Stimulated activated CD4-positive, alpha-beta T cell treated with anti-CD3 and anti-CD28 coated beads, Interleukin-4, amount 100 ng/mL, for 4 hours (primary cell): ENCODE measurements around the gene EVA1C.
"Not testable (repeated sequence)": the region's sequence is repeated elsewhere in the genome, so short reads cannot be mapped to it uniquely, and the experiment has no call there.

Experiments
- DNase-seq, 2 experiments: peaks; one replicate each; pipeline ENCODE4 v3.0.0-alpha.2; 2020

Gene EVA1C

DNA sequence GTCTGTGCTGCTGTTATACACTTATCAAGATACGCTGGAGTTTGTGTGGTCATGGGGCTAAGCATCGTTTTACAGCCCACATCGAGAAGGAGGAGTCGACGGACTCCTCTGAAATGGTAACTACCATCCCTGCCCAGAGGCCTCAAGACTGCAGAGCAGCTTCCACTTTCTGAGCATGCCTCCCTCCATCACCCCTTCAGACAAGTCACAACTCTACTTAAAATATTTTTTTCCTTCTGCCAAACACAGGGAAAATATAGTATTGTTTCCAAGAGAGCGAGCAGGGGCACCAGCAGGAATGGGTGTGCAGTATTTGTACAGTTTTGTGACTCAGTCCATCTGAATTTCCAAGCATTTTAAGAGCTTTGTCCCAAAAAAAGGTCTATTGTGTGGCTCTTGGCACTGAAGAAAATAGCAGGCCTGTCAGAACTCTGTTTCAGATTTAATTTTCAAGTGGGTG lies 14.1 kb downstream of the EVA1C start:
- no peak for DNase-seq

DNA sequence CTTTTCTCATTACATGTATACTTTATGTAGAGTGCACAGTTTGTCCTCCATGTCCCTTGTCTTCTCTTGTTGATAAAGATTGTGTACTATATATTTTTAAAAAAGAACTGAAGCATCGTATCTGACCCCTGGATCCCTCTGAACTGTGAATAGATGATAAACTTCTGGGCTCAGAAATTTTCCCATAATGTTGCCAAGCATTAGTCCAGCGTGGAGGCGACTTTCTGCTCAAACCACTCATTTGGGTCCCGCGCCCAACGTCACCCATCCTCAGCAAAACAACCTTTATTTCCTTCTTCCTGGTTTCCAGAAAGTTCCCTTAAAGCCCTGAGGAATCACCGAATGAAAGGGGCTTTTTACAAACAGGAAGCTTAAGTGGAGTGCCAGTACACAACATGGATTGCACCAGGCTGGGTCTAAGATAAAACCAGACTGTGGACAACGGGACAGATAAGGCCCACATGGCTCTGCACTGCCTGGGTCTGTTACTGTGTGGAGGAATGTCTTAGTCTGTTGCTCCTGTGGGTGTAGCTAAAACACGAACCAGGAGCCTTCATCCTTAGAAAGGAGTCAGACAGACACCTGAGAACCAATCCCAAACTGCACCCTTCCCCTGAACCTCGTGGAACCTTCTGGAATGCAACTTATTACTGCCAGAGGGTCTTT lies 15.6 kb downstream of the EVA1C start:
- no peak for DNase-seq

DNA sequence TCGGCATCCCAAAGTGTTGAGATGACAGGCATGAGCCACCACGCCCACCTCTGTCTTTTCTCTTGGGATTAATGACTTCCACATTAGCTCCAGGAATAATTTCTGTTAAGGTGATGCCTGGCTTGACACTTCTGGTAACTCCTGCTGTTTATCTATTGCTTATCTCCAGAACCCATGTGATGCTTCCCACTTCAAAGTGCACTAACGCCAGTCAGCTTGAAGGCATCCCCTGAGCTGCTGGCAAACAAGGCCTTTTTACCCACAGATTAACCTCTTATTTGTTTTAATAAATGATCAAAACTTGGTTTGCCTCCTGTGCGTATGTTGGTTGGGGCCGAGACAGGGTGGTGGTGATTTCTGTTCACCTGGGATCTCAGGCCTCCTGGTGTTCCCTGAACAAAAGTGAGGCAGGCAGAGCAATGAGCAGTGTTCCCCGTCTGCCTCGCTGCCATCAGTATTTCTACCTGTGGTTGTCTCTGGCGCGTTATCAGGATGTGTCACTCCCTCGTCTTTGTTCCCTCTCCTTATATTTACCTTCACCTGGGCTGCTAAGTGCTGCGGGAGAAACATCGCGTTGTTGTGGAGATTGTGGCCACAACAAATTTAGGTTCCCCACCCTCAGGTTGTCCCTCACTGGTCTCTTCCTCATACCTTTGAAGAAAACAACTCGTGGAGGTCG lies 20.6 kb downstream of the EVA1C start:
- DNase-seq, result not testable (repeated sequence)

DNA sequence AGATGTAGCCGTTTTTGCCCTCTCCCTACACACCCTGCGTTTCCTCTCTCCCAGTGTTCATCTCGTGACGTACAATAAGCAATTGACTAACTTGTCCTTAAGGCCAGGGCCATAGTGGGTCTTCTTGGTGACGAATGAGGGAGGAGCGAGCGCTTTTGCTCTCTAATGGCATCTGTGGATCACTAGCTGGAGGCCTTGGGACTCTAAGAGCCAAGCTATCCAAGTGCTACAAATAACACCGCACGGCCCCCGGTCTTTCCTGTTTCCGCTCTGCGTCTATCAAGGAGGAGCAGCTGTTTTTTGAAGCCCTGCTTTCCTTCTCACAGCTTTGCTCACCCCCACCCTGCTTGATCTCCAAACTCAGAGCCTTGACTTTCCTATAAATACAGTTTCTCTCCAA lies 25.2 kb downstream of the EVA1C start:
- no peak for DNase-seq

DNA sequence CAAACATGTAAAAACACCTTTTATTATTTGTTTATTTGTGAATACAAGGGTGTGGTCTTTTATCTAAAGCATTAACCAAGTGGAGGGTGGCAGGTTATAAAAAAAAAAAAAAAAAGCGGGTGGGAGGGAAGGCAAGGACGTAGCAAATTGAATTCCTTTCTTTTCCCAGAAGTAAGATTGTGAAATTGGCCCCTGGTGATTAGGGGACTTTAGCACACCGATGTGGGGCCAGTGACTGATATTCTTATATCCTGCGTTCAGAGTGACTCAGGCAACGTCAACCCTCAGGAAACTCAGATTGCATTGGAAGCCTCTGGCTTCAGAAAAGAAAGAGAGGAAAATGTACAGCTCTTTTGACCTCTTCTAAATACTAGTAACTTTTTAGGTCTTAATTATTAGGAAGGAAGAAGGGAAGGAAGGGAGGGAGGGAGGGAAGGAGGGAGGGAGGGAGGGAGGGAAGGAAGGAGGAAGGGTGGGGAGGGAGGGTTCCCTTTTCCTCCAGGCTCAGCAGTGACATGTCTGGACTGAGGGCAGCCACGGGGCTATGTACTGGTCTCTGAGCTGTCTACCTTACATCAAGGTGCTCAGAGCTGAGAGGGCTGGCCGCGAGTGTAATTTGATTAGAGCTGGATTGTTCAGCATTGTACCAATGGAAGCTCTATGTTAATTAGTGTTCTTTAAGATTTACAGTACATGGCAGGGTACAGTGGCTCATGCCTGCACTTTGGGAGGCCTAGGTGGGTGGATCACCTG lies 30.2 kb downstream of the EVA1C start:
- no peak for DNase-seq

DNA sequence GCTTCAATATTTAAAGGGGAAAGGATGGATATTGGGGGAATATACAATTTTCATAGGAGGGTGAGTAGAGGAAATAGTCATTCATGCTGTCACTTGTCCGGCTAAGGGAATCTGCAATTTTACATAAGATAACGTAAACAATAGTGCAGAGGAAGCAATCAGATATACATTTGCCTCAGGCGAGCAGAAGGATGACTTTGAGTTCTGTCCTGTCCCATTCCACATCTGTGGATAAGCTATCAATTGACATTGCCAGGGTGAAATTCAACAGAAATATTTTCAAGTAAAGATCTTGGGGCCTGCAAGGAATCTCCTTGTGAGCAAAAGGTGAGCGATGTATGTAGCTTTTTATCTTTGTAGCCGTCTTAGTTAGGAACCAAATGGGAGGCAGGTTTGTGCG lies 32.6 kb downstream of the EVA1C start:
- DNase-seq, result no peak

DNA sequence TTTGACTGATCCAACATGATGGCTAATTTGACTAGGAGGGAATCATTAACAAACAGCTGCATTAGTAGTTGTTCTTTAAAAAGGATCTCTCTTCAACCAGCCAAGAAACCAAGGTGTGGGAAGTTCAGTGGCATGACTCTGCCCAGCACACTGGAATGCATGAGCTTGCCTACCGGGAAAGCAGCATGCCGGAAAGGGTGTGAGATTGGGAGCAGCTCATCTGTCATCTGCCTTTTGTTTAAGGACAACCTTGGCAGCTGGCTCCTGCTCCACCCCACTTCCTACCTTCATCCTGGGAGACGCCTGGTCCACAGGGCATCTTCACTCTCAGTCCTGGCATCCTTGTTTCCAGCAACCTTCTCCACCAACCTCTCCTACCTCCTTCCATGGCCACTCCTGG lies 33.9 kb downstream of the EVA1C start:
- not testable (repeated sequence) for DNase-seq

DNA sequence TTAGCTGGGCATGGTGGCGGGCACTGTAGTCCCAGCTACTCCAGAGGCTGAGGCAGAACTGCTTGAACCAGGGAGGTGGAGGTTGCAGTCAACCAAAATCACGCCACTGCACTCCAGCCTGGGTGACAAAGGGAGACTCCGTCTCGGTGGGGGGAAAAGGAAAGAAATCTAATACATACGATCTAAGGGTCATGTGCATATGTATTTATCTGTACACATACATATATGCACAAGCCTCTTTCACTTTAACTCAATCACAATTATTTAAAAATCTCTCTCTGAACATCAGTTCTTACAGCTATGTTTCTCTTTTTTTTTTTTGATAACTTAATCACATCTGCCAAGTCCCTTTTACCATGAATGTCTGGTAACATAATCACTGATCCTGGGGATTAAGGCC lies 34.7 kb downstream of the EVA1C start:
- no peak for DNase-seq

DNA sequence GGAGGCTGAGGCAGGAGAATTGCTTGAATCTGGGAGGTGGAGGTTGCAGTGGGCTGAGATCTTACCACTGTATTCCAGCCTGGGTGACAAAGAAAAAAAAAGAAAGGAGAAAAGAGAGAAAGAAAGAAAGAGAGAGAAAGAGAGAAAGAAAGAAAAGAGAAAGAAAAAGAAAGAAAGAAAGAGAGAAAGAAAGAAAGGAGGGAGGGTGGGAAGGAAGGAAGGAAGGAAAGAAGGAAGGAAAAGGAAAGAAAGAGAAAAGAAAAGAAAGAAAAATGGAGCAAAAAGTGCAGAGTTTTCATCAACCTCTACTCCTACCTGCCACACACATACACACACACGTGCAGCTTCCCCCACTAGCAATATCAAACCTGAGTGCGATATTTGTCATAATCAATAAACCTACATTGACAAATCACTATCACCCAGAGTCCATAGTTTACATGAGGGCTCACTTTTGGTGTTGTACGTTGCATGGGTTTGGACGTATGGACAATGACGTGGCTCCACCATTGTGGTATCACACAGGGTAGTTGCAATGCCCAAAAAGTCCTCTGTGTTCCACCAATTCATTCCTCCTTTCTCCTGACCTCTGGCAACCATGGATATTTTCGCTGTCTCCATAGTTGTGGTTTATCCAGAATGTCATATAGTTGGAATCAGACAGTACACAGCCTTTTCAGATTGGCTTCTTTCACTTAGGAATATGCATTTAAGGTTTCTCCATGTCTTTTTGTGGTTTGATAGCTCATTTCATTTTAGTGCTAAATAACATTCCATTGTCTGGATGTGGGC lies 36.5 kb downstream of the EVA1C start:
- no peak for DNase-seq

DNA sequence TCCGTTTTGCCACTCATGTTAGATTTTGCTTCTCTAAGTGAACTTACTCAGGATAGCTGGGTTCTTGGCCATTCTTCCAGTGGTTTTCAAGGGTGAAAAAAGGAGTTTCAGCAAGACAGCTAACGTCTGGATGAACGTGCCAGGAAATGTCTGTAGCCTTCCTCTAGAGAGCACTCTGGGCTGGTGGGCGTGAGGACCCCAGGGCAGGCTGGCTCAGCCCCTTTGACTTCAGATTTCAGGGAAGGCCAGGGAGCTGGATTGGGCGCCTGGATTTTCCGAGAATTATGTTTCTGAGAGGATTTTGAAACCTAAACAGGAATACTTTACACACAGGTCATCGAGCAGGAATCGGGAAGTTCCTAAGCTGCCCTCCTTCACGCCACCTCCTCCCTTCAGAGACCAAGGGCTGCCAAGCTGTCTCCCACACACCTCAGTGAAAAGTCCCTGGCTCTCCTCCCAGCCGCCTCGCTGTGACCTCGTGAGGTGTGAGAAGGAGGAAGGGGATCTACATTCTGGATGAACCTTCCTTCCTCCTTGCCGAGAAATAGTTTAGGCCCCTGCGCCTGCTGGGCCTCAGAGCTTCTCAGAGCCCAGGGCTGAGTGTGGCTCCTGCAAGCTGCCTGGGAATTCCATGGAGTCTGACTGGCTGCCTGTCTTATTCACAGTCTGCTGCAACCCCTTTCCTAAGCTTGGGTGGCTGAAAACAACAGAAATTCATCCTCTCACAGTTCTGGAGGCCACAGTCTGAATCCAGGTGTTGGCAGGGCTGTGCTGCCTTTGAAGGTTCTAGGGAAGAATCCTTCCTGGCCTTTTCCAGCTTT lies 38.6 kb downstream of the EVA1C start:
- not testable (repeated sequence) for DNase-seq

DNA sequence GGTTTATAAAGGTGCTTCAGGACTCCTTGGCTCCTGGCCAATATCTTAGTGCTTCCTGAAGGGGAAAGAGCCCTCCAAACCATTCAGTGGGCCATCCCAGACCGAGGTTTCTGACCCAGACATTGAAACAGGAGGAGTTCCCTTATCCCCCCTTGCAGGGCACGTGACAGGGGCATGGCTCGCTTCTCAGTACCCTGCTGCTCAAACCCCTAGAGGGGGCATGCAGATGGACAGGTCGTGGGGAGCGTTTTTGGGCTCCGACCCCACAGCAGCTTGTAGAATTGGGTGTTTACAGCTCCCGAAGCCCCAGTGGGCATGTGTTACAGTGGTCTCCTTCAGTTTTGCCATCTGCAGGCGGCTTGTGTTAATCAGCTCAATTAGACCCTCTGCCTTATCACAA lies 39.7 kb downstream of the EVA1C start:
- not testable (repeated sequence) for DNase-seq

DNA sequence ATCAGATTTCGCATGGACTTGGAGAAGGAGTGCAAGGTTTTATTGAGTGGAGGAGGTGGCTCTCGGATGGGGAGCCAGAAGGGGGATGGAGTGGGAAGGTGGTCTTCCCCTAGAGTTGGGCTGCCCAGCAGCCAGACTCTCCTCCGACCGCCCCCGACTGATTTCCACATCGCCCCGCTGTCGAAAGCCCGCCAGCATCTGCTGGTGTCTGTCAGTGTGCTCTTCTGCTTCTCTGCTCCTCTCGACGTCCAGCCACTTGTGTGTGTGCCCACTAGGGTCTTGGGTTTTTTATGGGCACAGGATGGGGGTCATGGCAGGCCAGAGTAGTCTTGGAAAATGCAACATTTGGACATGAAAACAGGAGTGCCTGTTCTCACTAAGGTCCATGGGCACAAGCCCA lies 40.1 kb downstream of the EVA1C start:
- no peak for DNase-seq

DNA sequence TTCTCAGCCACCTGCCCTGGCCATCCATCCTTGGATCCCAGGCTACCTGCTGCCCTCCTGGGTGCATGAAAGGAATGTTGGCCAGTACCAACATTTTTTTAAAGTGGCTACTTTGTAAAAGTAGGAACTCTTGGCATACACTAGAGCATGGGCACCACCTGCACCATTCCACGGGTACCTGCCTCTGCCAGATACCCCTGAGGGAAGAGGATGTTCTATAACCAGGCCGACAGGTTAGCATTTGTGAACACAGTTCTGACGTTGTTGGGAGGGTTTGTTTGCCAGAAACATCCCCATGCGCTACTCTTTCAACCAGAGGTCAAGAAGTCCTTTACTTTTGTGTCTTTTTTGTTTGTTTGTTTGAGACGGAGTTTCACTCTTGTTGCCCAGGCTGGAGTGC lies 43.0 kb downstream of the EVA1C start:
- DNase-seq, result no peak

DNA sequence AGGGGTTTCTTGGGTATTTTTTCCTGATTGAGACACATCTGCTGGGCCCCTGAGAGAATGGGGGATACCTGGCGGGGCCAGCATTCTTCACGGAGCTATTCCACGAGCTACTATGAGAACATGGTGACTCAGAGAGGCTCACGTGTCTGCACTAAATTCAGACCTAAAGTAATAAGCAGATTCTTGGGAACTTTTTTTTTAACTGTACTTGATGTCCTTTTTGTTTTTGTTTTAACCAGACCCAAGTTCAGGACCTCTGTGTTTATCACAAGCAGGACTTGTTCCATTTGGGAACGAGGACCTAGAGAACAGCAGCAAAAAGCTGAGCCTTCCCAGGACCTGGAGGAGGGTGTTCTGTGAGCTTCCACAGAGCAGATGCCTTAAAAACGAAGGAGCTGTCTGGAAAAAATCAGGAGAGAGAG lies 44.0 kb downstream of the EVA1C start:
- DNase-seq, result no peak

DNA sequence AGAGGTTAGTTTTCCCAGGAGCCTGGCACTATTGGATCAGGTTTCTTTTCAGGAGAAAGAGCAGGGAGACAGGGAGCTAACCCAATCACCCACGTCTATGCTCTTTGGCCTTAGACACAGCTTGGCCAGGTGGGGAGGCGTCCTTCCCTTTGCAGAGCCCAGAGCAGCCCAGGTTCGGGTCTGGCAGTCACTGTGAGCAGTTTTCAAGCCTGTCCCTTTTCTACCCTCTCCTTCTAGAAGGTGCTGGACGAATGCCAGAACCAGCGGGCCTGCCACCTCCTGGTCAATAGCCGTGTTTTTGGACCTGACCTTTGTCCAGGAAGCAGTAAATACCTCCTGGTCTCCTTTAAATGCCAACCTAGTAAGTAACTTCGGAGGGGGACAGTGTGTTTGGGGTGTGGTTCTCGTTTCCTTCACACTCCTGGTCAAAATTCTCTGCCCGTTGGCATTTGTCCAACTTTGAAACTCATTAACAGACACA lies 44.9 kb downstream of the EVA1C start:
- DNase-seq, result no peak

DNA sequence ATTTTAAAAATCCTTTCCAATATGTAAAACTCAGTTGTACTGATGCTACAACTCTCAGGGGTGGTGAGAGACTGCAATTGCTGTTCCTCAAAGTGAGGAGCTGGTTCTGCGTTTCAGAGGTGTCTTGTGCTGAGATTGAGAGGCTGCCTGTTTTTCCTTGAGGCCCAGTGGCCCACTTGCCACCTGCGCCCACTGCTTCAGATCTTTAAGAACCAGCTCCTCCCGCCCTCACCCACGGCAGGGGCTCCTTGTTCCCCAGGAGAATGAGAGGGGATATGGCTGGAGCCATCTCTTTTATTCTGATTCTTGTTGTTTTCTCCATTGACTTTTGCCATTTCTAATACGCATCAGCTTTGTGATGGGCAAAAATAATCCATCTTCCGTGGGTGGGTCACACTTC lies 45.5 kb downstream of the EVA1C start:
- no peak for DNase-seq

DNA sequence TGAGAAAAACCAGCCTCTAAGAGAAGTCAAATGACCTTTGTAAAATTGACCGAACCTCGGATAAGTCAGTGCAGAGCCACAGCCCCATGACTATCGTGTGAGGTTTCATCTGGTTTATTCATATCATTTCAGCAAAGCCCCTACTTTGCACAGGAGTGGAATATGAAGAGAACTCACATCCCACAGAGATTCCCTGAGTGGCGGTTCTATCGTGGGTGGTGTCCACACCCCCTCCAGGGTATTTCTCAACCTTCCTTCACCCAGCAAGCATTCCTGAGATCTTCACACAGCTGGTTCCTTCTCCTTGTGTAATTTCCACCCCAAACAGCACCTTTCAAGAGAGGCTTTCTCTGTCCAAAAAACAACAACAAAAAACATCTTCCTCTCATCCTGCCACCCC lies 47.5 kb downstream of the EVA1C start:
- no peak for DNase-seq

DNA sequence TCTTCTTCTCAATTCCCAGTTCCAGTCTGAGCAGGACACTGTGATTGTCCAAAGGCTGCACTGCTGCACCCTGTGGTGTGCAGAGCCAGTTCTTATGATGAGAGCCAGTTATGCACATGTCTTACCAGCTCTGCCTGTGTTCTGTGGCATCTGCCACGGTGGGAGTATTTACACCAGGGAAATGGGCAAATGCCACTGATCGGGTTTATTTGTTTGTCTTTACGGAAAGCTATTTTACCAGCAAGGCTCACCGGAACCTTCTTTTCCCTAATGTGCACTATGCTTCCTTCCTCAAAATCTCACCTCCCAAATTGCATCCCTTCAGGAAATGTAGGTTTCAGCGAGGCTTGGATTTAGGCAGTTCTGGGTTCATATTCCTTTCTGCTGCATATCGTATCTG lies 49.0 kb downstream of the EVA1C start:
- DNase-seq, result no peak

DNA sequence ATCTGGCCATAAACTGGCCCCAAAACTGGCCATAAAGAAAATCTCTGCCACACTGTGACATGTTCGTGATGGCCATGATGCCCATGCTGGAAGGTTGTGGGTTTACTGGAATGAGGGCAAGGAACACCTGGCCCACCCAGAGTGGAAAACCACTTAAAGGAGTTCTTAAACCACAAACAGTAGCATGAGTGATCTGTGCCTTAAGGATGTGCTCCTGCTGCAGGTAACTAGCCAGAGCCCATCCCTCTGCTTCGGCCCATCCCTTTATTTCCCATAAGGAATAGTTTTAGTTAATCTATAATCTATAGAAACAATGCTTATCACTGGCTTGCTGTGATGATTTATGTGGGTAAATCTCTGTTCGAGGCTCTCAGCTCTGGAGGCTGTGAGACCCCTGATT lies 50.1 kb downstream of the EVA1C start:
- DNase-seq, result not testable (repeated sequence)

DNA sequence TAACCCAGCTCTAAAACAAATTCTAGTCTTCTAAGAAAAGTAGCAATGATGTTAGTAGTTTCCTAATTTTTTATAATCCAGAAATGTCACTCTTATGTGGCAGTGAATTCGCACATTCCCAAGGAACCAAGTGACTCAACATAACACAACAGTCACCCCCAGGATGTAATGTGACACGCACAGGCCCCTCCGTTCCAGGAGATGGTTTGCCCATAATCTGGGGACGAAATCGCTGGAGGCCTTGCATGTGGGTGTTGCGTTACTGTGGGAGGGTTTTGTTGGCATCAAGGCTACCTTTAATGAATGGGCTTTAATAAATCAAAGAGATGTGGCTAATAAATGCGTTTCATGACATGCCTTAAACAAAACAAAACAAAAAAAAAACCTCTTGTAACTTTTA lies 50.9 kb downstream of the EVA1C start:
- DNase-seq, result no peak

DNA sequence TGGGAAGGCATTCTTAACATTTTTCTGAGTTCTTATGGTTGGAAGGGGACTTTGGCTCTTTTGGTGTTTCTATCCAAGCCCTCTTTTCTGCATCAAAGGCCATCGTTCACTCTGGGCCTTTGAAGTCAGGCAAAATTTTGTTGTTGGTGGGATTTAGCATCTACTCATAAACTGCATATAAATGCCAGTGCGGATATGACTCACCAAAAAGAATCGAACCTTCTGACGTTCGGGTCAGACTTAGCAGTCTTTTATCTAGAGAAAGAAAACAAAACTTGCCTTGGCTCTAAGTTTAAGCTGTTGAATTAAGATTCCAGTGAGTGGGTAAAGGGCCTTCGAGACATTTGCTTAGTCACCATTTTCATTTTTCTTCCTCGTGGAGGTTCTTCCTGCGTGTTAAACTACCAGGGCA lies 51.4 kb downstream of the EVA1C start:
- no peak for DNase-seq

DNA sequence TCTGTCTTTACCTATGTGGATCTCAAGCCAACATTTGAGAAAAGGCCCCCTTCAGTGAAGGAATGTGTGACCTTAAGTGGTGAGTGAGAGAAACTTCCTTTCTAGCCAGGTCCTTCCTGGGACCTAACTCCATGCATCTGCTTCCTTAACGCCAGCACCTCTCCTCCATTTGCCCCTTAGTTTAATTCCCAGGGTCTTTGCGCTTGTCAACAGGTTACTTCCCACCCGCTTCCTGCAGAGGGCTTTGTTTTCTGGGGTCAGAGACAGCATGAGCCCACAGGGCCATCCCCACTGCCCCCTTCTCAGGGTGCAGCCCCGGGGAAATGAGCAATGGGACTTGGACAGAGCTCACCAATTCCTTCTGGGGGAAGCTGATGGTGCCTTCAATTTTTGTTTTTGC lies 54.8 kb downstream of the EVA1C start:
- DNase-seq, result no peak
